ENCODE measurements around the gene DGKB. TPM values are rescaled to one million over a fixed set of nuclear protein-coding genes. Genes with fewer than 3 reads are reported as not detected.

Gene DGKB
- total RNA-seq, 1 experiment from 2014 or later, result 1.9 TPM

- no peak for DNase-seq (ENCODE audit: low spot score)
- ATAC-seq, result no peak
- no peaks in the 10 kb centered on the region for H3K27me3 Mint-ChIP-seq (ENCODE audit: low read depth)
- H3K27ac Mint-ChIP-seq, result no peak overlapping the region
- peaks cover 22% of the 10 kb centered on the region for H3K4me1 Mint-ChIP-seq
- no peak overlapping the region for H3K4me3 Mint-ChIP-seq
- no peak for TF ChIP-seq MXD4 (CRISPR knock-in tag; IDR thresholded peaks at IDR 0.05; ENCODE audit: borderline replicate concordance)
- TF ChIP-seq HMGA2 (CRISPR knock-in tag; IDR thresholded peaks at IDR 0.05), result no peak
- no peak for TF ChIP-seq EMX1 (CRISPR knock-in tag; IDR thresholded peaks at IDR 0.05)
- no peak for TF ChIP-seq ZNF281 (CRISPR knock-in tag; IDR thresholded peaks at IDR 0.05)
- TF ChIP-seq SMAD3 (CRISPR knock-in tag; IDR thresholded peaks at IDR 0.05; ENCODE audit: borderline replicate concordance), result no peak
- no peak for TF ChIP-seq RELA (CRISPR knock-in tag; IDR thresholded peaks at IDR 0.05; ENCODE audit: borderline replicate concordance)
- TF ChIP-seq ZSCAN18 (CRISPR knock-in tag; IDR thresholded peaks at IDR 0.05), result no peak
- no peak for TF ChIP-seq JUN (CRISPR knock-in tag; IDR thresholded peaks at IDR 0.05)
- TF ChIP-seq KAT7 (CRISPR knock-in tag; IDR thresholded peaks at IDR 0.05; ENCODE audit: borderline replicate concordance), result no peak
- no peak for TF ChIP-seq ZBTB43 (CRISPR knock-in tag; IDR thresholded peaks at IDR 0.05)
- TF ChIP-seq USF1 (CRISPR knock-in tag; IDR thresholded peaks at IDR 0.05), result no peak
- TF ChIP-seq CREB1 (CRISPR knock-in tag; IDR thresholded peaks at IDR 0.05), result no peak
- TF ChIP-seq PRRX2 (CRISPR knock-in tag; IDR thresholded peaks at IDR 0.05), result no peak
- no peak for TF ChIP-seq PRDM15 (CRISPR knock-in tag; IDR thresholded peaks at IDR 0.05)
- TF ChIP-seq RORB (CRISPR knock-in tag; IDR thresholded peaks at IDR 0.05), result no peak
- 0 out of 2 replicates have a peak, but pooled peaks cover 5% of the 10 kb centered on the region for H3K36me3 Mint-ChIP-seq
- ChIA-PET CTCF (no interaction called here), POLR2A (no interaction called here)
- H3K9me3 Mint-ChIP-seq, result peaks cover 28% of the 10 kb centered on the region
Measured at GRCh38 chr7:14505906-14506305, 396.6 kb downstream of the DGKB start.

- POLR2A ChIA-PET, result no interaction called here
- TF ChIP-seq ZNF263 (CRISPR knock-in tag; IDR thresholded peaks at IDR 0.05; ENCODE audit: low read depth) (no peak), ZNF425 (CRISPR knock-in tag; conservative IDR thresholded peaks at IDR 0.05) (no peak), ATF2 (CRISPR knock-in tag; IDR thresholded peaks at IDR 0.05; ENCODE audit: borderline replicate concordance, low read depth) (no peak), MAX (CRISPR knock-in tag; IDR thresholded peaks at IDR 0.05) (no peak)
Measured at GRCh38 chr7:14504134-14504533, 398.4 kb downstream of the DGKB start.

More at GRCh38 chr7:14504134-14504533, 398.4 kb downstream of the DGKB start:
- CTCF ChIA-PET, result interaction anchor here (0.9 kb wide), 1 partner anchor 188 kb away, joined by 3 read pairs; no protein-coding TSS in a partner anchor
- Mint-ChIP-seq H3K27me3 (ENCODE audit: low read depth) (no peaks in the 10 kb centered on the region), H3K4me3 (no peak overlapping the region), H3K9me3 (peaks cover 15% of the 10 kb centered on the region), H3K4me1 (peaks cover 22% of the 10 kb centered on the region), H3K36me3 (0 out of 2 replicates have a peak, but pooled peaks cover 5% of the 10 kb centered on the region), H3K27ac (no peak overlapping the region)
- peak; percentile 89 for ATAC-seq
- DNase-seq (ENCODE audit: low spot score), result peak; percentile 23
